ENCODE results near the gene ARHGAP45. TPM values are rescaled to one million over a fixed set of nuclear protein-coding genes. Genes with fewer than 3 reads are reported as not detected.

The ARHGAP45 gene
- total and polyA plus RNA-seq, 2 donors from 2014 or later = 11.8 to 50.0 TPM

DNA sequence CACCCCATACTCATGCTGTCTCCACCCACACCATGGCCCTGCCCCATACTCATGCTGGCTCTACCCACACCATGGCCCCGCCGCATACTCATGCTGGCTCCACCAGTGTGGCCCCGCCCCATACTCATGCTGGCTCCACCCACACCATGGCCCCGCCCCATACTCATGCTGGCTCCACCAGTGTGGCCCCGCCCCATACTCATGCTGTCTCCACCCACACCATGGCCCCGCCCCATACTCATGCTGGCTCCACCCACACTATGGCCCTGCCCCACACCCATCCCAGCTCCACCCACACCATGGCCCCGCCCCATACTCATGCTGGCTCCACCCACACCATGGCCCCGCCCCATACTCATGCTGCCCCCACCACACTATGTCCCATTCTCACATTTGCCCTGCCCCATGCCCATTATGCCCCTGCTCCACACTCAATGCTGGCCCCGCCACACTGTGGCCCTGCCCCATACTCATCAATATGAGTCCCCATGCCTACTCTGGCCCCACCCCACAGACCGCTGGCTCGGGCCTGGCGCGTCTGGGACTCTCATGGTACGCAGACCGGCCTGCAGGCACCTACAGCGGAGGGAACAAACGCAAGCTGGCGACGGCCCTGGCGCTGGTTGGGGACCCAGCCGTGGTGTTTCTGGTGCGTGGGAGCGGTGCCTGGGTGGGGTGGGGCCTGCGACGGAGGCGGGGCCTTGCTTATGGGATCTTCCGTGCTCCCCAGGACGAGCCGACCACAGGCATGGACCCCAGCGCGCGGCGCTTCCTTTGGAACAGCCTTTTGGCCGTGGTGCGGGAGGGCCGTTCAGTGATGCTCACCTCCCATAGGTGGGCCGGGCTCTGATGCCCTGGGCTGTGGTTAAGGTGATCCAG, 3.7 kb upstream of the ARHGAP45 start:
- H3K4me3 ChIP-seq (ENCODE audit: low read length in 3 of 3) = no peak overlapping the region
- no peak overlapping the region for H3K27ac ChIP-seq (ENCODE audit: low read depth in 2 of 2, low read length in 2 of 2)
- TF ChIP-seq, protein P1, sequence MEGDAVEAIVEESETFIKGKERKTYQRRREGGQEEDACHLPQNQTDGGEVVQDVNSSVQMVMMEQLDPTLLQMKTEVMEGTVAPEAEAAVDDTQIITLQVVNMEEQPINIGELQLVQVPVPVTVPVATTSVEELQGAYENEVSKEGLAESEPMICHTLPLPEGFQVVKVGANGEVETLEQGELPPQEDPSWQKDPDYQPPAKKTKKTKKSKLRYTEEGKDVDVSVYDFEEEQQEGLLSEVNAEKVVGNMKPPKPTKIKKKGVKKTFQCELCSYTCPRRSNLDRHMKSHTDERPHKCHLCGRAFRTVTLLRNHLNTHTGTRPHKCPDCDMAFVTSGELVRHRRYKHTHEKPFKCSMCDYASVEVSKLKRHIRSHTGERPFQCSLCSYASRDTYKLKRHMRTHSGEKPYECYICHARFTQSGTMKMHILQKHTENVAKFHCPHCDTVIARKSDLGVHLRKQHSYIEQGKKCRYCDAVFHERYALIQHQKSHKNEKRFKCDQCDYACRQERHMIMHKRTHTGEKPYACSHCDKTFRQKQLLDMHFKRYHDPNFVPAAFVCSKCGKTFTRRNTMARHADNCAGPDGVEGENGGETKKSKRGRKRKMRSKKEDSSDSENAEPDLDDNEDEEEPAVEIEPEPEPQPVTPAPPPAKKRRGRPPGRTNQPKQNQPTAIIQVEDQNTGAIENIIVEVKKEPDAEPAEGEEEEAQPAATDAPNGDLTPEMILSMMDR (IDR thresholded peaks at IDR 0.05; ENCODE audit: borderline replicate concordance, extremely low read depth, insufficient read depth) = no peak
- H3K36me3 ChIP-seq (ENCODE audit: control insufficient read depth in 2 of 3, insufficient read depth in 3 of 3, low read length in 3 of 3) = peaks cover 0 to 5% (median 0%) of the 10 kb centered on the region in 3 donors
- H3K27me3 ChIP-seq (ENCODE audit: control insufficient read depth, insufficient read depth, low read length) = no peaks in the 10 kb centered on the region
- intact Hi-C loops (cut with DNase I) = no loop called here
- FAIRE-seq = no peak
- H3K9me3 ChIP-seq (ENCODE audit: control insufficient read depth in 2 of 3, insufficient read depth in 1 of 3, low read length in 3 of 3) = peaks cover 0 to 6% (median 1%) of the 10 kb centered on the region in 3 donors
- H3K9ac ChIP-seq (ENCODE audit: low read length in 3 of 3) = no peak overlapping the region
- peaks cover 0 to 13% (median 4%) of the 10 kb centered on the region in 3 donors for H3K4me1 ChIP-seq (ENCODE audit: control insufficient read depth in 2 of 3, insufficient read depth in 2 of 3, low read depth in 1 of 3, low read length in 3 of 3)
- peak in 1 of 5 donors; percentile 81 for DNase-seq

DNA sequence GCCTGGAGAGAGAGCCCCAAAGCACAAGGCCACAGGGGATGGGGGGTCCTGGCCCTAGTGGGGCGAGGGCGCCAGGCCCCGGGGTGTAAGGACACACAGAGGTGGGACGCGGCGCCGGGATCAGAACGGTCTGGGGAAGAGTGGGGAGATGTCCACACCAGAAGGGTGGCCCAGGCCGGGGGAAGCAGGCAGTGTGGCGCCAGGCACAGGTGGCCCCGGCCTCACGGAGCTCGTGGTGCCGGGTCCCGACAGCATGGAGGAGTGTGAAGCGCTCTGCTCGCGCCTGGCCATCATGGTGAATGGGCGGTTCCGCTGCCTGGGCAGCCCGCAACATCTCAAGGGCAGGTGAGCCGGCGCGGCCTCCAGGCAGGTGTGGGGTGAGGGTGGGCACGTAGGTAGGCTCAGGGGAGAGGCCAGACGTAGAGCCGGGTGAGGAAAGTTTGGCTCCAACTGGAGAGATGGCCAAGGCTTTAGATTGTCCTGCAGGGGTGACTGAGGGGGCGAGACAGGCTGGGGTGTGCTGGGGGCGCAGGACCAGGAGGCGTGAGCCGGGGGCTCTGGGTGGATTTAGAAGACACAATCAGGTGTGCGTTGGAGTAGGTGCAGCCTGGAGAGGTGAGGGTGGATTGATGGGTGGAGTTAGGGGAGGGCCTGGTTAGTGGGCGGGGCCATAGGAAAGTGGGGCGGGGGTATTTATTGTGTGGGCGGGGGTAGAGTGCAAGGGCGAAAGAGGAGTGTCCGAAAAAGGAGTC, 2.9 kb upstream of the ARHGAP45 start:
- intact Hi-C loops (cut with DNase I) = no loop called here
- no peak overlapping the region for H3K4me3 ChIP-seq (ENCODE audit: low read length in 3 of 3)
- H3K9me3 ChIP-seq (ENCODE audit: control insufficient read depth in 2 of 3, insufficient read depth in 1 of 3, low read length in 3 of 3) = no peaks in the 10 kb centered on the region
- FAIRE-seq = no peak
- H3K9ac ChIP-seq (ENCODE audit: low read length in 3 of 3) = no peak overlapping the region
- H3K36me3 ChIP-seq (ENCODE audit: control insufficient read depth in 2 of 3, insufficient read depth in 3 of 3, low read length in 3 of 3) = no peaks in the 10 kb centered on the region
- peaks cover 0 to 19% (median 4%) of the 10 kb centered on the region in 3 donors for H3K4me1 ChIP-seq (ENCODE audit: control insufficient read depth in 2 of 3, insufficient read depth in 2 of 3, low read depth in 1 of 3, low read length in 3 of 3)
- no peak overlapping the region for H3K27ac ChIP-seq (ENCODE audit: low read depth in 2 of 2, low read length in 2 of 2)
- TF ChIP-seq, protein P1 (IDR thresholded peaks at IDR 0.05; ENCODE audit: borderline replicate concordance, extremely low read depth, insufficient read depth) = no peak
- DNase-seq = peak in 1 of 5 donors; percentile 70
- peaks cover 5% of the 10 kb centered on the region for H3K27me3 ChIP-seq (ENCODE audit: control insufficient read depth, insufficient read depth, low read length)

- H3K27me3 ChIP-seq (ENCODE audit: control insufficient read depth, insufficient read depth, low read length) = peaks cover 12% of the 10 kb centered on the region
- FAIRE-seq (no peak), DNase-seq (peak in 4 of 5 donors; percentile 64 to 90 (median 80))
- TF ChIP-seq, protein P1 (IDR thresholded peaks at IDR 0.05; ENCODE audit: borderline replicate concordance, extremely low read depth, insufficient read depth) = peak; percentile 82
- no peaks in the 10 kb centered on the region for H3K36me3 ChIP-seq (ENCODE audit: control insufficient read depth in 2 of 3, insufficient read depth in 3 of 3, low read length in 3 of 3)
- H3K4me3 ChIP-seq (ENCODE audit: low read length in 3 of 3) = no peak overlapping the region
- no peak overlapping the region for H3K9ac ChIP-seq (ENCODE audit: low read length in 3 of 3)
- intact Hi-C loops (cut with DNase I) = no loop called here
- no peaks in the 10 kb centered on the region for H3K9me3 ChIP-seq (ENCODE audit: control insufficient read depth in 2 of 3, insufficient read depth in 1 of 3, low read length in 3 of 3)
- H3K4me1 ChIP-seq (ENCODE audit: control insufficient read depth in 2 of 3, insufficient read depth in 2 of 3, low read depth in 1 of 3, low read length in 3 of 3) = peaks cover 0 to 19% (median 4%) of the 10 kb centered on the region in 3 donors
- H3K27ac ChIP-seq (ENCODE audit: low read depth in 2 of 2, low read length in 2 of 2) = no peak overlapping the region
These were observed 2.0 kb upstream of the ARHGAP45 start for GRCh38 chr19:1064661-1065605.

Measured in kidney (tissue), 14 donors.